GM18873 (cell line): Measurements from ENCODE around the gene RPH3AL.

Experiments used
- ATAC-seq: cut with Tn5 transposase; IDR thresholded peaks from one replicate; pipeline ENCODE4 v1.9.1; 2021; ENCODE audit warnings: mild to moderate bottlenecking, moderate library complexity, moderate number of reproducible peaks; ENCODE audit not compliant: unreplicated experiment, low FRiP score

Gene RPH3AL

GRCh38 chr17:352421-353212 is at the start of gene RPH3AL:
Gene RPH3AL (minus strand): TSS chr17:352807. CDS start chr17:327543, 25,264 bp downstream.
- no peak for ATAC-seq

- no peak for ATAC-seq
These were observed 47.6 kb upstream of the RPH3AL start for GRCh38 chr17:400257-400656.

GRCh38 chr17:396788-397187 is 44.2 kb upstream of the RPH3AL start:
- ATAC-seq: no peak

- no peak for ATAC-seq
These were observed 43.4 kb upstream of the RPH3AL start for GRCh38 chr17:395974-396373.

GRCh38 chr17:395179-395578 is 42.6 kb upstream of the RPH3AL start:
- ATAC-seq: no peak

- ATAC-seq: no peak
These were observed 42.1 kb upstream of the RPH3AL start for GRCh38 chr17:394718-395095.

GRCh38 chr17:393806-394717 is 41.5 kb upstream of the RPH3AL start:
- ATAC-seq: no peak

- no peak for ATAC-seq
These were observed 39.2 kb upstream of the RPH3AL start for GRCh38 chr17:391850-392249.

GRCh38 chr17:390025-390424 is 37.4 kb upstream of the RPH3AL start:
- ATAC-seq: no peak

- ATAC-seq: no peak
These were observed 35.5 kb upstream of the RPH3AL start for GRCh38 chr17:388087-388486.

GRCh38 chr17:386141-386876 is 33.7 kb upstream of the RPH3AL start:
- no peak for ATAC-seq

GRCh38 chr17:385836-386140 is 33.2 kb upstream of the RPH3AL start:
- no peak for ATAC-seq

- ATAC-seq: no peak
These were observed 32.7 kb upstream of the RPH3AL start for GRCh38 chr17:385178-385835.

GRCh38 chr17:384622-385177 is 32.1 kb upstream of the RPH3AL start:
- no peak for ATAC-seq

GRCh38 chr17:383771-384621 is 31.4 kb upstream of the RPH3AL start:
- no peak for ATAC-seq

- no peak for ATAC-seq
These were observed 30.3 kb upstream of the RPH3AL start for GRCh38 chr17:382644-383533.

- no peak for ATAC-seq
These were observed 29.5 kb upstream of the RPH3AL start for GRCh38 chr17:381941-382643.

GRCh38 chr17:381516-381915 is 28.9 kb upstream of the RPH3AL start:
- ATAC-seq: no peak
